Left forelimb (tissue), 1 donor: ENCODE results near the gene GJB1.
"Not testable (repeated sequence)": the region's sequence is repeated elsewhere in the genome, so short reads cannot be mapped to it uniquely, and the experiment has no call there.

ENCODE experiments used
- DNase-seq: peaks from one replicate; pipeline ENCODE4 v3.0.0-alpha.2; 2018; ENCODE audit warnings: low spot score

The GJB1 gene

DNA sequence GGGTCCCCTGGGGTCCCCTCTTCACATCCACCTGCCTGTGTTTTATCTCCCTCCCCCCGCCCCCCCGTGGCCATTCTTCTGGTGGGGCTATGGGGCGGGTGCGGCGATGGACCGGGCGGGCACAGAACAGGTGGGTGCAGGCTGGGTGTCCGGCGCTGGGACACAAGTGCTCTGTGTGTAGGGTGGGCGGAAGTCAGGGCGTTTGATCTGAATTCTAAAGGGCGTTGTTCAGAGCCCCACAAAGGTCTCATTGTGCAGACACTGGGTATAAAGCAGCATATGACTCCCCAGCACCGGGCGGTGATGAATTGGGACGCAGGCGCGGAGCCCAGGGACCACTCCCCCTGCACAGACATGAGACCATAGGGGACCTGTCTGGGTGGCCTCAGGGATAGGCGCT, at the start of gene GJB1:
GJB1 (plus strand) TSS at position 296 of the 400 bp plus-strand sequence. CDS start 484 bp downstream, outside the sequence.
- no peak for DNase-seq

DNA sequence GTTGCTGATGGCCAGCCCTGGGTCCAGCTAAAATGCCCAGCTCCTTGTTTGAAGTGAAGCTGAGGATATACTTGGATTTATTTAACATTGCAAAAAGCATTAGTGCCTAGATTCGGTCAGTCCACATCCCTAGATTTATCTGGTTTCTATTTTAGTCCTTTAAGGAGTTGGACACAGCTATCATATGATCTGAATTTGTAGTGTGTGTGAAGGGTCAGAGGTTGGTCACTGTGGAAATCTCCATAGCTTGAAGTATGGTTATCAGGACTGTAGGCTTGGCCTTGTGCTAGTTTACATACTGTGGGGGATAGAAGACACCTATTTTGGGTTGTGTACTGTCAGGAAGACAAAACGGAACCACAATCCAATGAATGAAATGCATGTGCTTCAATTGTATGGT, 49.6 kb upstream of the GJB1 start:
- no peak for DNase-seq

GRCh38 chrX:71174795-71175194, 48.2 kb upstream of the GJB1 start:
- no peak for DNase-seq

DNA sequence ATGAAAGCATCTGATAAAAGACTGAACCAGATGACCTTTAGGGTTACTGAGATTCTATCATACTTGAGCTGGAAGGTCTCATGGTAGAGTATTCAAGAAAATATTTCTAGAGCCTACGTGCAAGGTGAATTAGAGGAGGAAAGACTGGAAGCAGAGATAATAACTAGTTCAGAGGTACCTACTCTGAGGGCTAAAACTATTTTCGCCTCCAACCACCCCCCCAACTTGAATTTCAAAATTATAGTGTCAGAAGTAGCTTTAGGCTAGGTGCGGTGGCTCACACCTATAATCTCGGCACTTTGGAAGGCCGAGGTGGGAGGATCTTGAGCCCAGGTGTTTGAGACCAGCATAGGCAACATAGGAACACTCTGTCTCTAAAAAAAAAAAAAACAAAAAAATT, 47.5 kb upstream of the GJB1 start:
- DNase-seq: no peak

- DNase-seq: no peak
These were observed 45.7 kb upstream of the GJB1 start for GRCh38 chrX:71177327-71177726.

DNA sequence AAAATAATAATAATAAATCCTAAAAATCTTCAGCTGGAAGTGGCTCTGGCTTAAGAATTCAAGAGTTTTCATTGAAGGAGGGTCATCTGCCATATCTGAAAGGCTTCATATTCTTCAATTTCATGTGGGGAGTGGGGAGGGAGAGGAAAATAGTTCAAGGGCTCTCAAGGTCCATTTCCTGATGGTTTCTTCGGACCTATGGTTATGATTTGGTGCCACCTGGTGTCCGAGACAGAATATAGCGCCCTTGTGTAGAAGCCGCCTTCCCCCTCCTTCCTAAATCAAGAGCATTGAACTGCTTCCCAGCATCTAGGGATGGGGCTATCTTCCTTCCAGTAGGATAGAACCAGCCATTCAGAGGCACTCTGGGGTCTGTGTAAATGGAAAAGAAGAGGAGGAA, 44.1 kb upstream of the GJB1 start:
- DNase-seq: no peak

GRCh38 chrX:71180579-71181265, 42.3 kb upstream of the GJB1 start:
- DNase-seq: not testable (repeated sequence)

- no peak for DNase-seq
These were observed 41.5 kb upstream of the GJB1 start for GRCh38 chrX:71181558-71181909.

DNA sequence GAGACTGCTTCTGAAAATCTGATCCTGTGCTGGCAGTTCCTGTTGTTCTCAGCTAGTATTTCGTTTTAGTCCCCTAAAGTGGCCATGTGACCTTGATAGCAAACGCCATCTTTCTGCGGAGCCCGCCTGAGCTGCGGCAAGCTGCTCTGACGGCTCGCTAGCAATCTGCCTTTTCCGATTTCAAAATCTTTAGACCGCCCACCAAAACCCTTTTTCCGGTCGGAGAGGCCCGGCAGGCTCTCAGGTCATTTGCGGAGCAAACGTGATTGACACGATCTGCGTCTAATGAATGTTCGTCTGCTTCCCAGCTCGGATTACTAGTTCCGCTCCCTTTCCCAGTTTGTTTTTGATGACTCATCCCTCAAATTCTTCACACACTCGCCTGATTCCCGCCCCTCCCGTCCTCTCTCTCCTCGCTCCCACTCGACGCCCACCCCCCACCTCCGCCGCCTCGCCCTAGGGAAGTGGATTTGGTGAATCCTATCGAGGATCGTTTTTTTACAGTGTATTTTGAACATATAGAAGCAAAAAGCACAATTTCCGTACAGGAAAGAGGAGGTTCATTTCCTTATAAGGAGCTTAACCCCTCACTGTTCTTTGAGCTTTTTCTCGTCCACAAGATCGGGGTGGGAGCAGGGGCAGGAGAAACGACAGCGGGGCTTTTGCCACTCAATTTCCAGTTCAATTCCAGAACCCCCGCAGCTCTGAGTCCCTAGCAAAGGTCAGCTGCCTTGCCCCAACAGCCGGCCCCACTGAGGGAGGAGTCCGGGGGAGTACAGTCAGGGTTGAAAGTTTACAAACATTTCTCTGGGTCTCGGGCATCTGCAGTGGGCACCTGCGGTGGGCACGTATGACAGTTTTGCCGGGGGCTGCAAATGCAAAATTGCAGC, 40.9 kb upstream of the GJB1 start:
- peak; percentile 81 for DNase-seq

- DNase-seq: no peak
These were observed 40.2 kb upstream of the GJB1 start for GRCh38 chrX:71182871-71183270.

DNA sequence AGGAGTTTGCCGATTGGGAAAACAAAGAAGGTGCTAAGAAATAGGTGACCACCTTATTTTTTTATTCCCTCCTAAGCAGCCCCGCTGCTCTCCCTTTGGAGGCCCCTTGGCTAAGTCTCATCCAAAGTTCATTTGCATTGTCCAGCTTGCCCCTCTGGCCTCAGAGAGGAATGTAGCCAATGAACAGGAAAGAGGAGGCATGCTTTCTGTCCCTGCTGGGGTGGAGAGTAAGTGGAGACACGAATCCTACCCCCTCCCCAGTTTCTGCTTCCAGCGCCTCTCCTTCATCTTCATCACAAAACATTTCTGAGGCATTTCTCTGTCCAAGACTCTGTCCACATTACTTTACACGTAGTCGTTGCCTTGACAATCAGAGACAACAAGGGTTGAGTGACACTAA, 39.7 kb upstream of the GJB1 start:
- peak; percentile 62 for DNase-seq

GRCh38 chrX:71184092-71184491, 38.9 kb upstream of the GJB1 start:
- DNase-seq: no peak

- no peak for DNase-seq
These were observed 38.1 kb upstream of the GJB1 start for GRCh38 chrX:71184803-71185495.

DNA sequence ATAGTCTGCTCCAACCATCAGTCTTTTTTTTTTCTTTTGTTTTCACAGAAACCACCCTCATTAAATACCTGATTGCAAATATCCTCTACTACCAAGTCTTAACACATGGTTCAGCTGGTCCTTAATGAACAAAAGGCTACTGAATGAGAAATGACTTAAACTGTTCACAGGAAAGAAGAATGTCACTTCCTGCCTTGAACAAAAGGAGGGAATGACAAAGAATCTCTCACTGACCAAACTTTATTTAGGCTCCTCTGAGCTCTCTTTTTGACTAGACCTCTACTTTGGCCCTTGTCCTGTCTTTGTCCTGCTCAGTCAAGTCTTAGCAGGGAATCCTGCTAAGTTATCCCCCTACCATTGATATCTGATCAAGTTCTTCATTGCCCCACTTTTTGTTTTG, 31.8 kb upstream of the GJB1 start:
- DNase-seq: no peak

DNA sequence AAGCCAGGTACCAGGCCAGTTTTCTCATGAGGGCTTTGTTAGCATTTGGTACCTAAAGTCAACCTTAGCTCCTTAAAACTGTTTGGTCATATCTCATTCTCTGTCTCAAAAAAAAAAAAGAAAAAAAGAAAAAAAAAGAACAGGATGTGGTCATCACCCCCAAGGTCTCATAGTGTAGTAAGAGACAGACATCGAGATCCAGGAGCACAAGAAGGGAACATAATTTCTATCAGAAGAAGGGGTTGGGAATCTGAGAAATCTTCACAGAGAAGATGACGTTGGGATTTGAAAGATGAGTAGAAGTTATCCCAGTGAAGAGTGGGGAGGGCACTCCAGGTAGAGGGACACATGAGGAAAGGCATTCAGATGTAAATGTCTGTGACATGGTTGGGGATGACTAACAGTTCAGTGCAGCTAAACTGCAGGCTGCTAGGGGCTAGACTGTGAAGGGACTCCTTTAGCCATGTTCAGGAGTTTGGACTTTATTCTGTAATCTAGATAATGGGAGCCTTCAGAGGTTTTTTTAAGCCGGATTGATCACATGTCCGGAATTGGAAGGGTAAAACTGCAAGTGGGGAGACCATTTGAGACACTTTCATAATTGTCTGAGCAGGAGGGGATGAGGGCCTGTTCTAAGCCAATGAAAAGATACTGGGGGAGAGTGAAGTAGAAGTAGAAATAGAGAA, 26.9 kb upstream of the GJB1 start:
- DNase-seq: no peak

GRCh38 chrX:71198066-71198465, 25.0 kb upstream of the GJB1 start:
- no peak for DNase-seq

DNA sequence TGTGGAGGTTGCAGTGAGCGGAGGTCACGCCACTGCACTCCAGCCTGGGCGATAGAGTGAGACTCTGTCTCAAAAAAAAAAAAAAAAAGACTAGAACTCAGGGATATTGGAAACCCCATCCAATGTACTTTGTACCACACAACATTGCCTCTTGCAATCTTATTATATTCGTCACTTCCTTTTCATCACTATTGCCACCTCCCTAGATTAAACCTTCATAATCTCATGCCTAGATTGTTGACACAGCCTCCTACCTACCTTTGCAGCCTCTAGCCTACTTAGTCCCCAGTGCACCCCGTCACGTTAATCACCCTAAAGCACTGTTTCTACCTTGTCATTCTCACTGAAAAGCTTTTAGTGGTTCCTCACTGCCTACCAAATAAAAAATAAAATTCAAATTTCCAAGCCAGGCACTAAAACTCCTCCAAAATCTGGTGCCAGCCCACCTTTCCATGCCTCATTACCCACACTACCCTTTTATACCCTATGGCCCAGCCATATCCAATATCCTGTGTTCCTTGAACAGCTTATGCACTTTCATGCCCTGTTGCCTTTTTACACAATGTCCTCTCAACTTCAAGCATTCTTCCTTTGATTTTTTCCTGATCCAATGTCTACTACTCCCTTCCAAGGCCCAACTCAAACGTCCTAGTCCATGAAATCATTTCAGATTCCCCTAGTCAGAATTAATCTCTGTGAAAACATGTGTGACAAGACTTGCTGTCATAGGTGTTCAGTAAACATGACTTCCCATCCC, 23.6 kb upstream of the GJB1 start:
- DNase-seq: no peak

DNA sequence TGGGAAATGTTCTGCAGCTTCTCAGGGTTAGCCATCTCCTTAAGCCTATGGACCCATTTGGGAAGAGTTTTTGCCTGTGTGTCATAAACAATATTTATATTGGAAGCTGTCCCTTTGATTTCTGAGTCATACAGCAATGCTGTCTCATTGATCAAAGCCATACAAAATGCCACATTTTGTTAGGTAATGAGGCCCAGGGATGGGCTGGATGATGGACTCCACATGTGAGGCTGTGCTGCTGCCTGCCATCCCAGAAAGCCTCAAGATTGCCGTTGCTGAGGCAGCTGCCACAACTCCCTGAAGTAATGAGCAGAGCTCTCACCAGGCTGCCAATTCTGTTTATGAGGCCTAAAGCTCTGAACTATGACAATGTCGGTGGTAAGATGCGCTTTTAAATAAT, 12.2 kb upstream of the GJB1 start:
- DNase-seq: no peak

- DNase-seq: no peak
These were observed 10.5 kb upstream of the GJB1 start for GRCh38 chrX:71212536-71212935.

GRCh38 chrX:71214152-71214551, 8.9 kb upstream of the GJB1 start:
- no peak for DNase-seq

- DNase-seq: no peak
These were observed 8.3 kb upstream of the GJB1 start for GRCh38 chrX:71214604-71215337.
